Muscle layer of duodenum (tissue), 2 donors: ENCODE data around the gene OR52A5.
"Not testable (repeated sequence)": the region's sequence is repeated elsewhere in the genome, so short reads cannot be mapped to it uniquely, and the experiment has no call there.

Source experiments
- H3K27ac ChIP-seq: one replicate; pipeline ENCODE4 v1.7.0; 2013; ENCODE audit warnings: mild to moderate bottlenecking, low read length
- H3K27me3 ChIP-seq: one replicate; pipeline ENCODE4 v1.7.0; 2013; ENCODE audit warnings: low read depth, mild to moderate bottlenecking, control low read depth, low read length
- H3K36me3 ChIP-seq, 2 donors: one replicate each; pipeline ENCODE4 v1.7.0; 2013; ENCODE audit warnings: low read length in 2 of 2, control low read depth in 1 of 2, mild to moderate bottlenecking in 1 of 2; ENCODE audit not compliant: insufficient read depth in 2 of 2, control insufficient read depth in 1 of 2
- H3K4me1 ChIP-seq, 2 donors: one replicate each; pipeline ENCODE4 v1.7.0; 2013; ENCODE audit warnings: low read length in 2 of 2, mild to moderate bottlenecking in 2 of 2, control low read depth in 1 of 2, moderate library complexity in 1 of 2; ENCODE audit not compliant: insufficient read depth in 2 of 2, control insufficient read depth in 1 of 2
- H3K4me3 ChIP-seq, 2 donors: one replicate each; pipeline ENCODE4 v1.7.0; 2013; ENCODE audit warnings: low read length in 2 of 2, low read depth in 1 of 2, mild to moderate bottlenecking in 1 of 2
- H3K9me3 ChIP-seq, 2 donors: one replicate each; pipeline ENCODE4 v1.7.0; 2013; ENCODE audit warnings: low read length in 2 of 2, control low read depth in 1 of 2, mild to moderate bottlenecking in 1 of 2; ENCODE audit not compliant: control insufficient read depth in 1 of 2
- donor health status: healthy.

The OR52A5 gene

GRCh38 chr11:5151713-5152153 is 13.6 kb upstream of the OR52A5 start:
- no peaks in the 10 kb centered on the region for H3K36me3 ChIP-seq
- no peaks in the 10 kb centered on the region for H3K4me1 ChIP-seq

GRCh38 chr11:5144206-5144605 is 6.0 kb upstream of the OR52A5 start:
- H3K9me3 ChIP-seq, H3K36me3 ChIP-seq, H3K4me1 ChIP-seq, H3K4me3 ChIP-seq, H3K27me3 ChIP-seq, H3K27ac ChIP-seq: not testable (repeated sequence)

More at GRCh38 chr11:5151713-5152153, 13.6 kb upstream of the OR52A5 start:
- Histone ChIP-seq H3K27me3 (no peaks in the 10 kb centered on the region), H3K4me3 (no peak overlapping the region), H3K9me3 (no peaks in the 10 kb centered on the region), H3K27ac (no peak overlapping the region)

- H3K27me3 ChIP-seq = no peaks in the 10 kb centered on the region
- no peak overlapping the region for H3K27ac ChIP-seq
- no peak overlapping the region for H3K4me3 ChIP-seq
- no peaks in the 10 kb centered on the region for H3K9me3 ChIP-seq
- H3K36me3 ChIP-seq = no peaks in the 10 kb centered on the region
- no peaks in the 10 kb centered on the region for H3K4me1 ChIP-seq
Observed at GRCh38 chr11:5137014-5137413, 1.1 kb downstream of the OR52A5 start.

- Histone ChIP-seq H3K36me3 (no peaks in the 10 kb centered on the region), H3K27me3 (no peaks in the 10 kb centered on the region), H3K27ac (no peak overlapping the region), H3K9me3 (no peaks in the 10 kb centered on the region), H3K4me3 (no peak overlapping the region), H3K4me1 (no peaks in the 10 kb centered on the region)
Observed at GRCh38 chr11:5136261-5136660, 1.9 kb downstream of the OR52A5 start.

GRCh38 chr11:5131584-5132335 is 6.4 kb downstream of the OR52A5 start:
- no peaks in the 10 kb centered on the region for H3K36me3 ChIP-seq
- H3K27ac ChIP-seq = no peak overlapping the region
- no peaks in the 10 kb centered on the region for H3K27me3 ChIP-seq
- no peaks in the 10 kb centered on the region for H3K4me1 ChIP-seq
- H3K4me3 ChIP-seq = no peak overlapping the region
- H3K9me3 ChIP-seq = no peaks in the 10 kb centered on the region

- Histone ChIP-seq H3K36me3 (no peaks in the 10 kb centered on the region), H3K9me3 (no peaks in the 10 kb centered on the region), H3K27ac (no peak overlapping the region), H3K4me1 (no peaks in the 10 kb centered on the region), H3K4me3 (no peak overlapping the region), H3K27me3 (no peaks in the 10 kb centered on the region)
Observed at GRCh38 chr11:5129457-5129877, 8.7 kb downstream of the OR52A5 start.

GRCh38 chr11:5124891-5125620 is 13.1 kb downstream of the OR52A5 start:
- Histone ChIP-seq H3K36me3 (no peaks in the 10 kb centered on the region), H3K27me3 (no peaks in the 10 kb centered on the region), H3K4me3 (no peak overlapping the region), H3K9me3 (no peaks in the 10 kb centered on the region), H3K27ac (no peak overlapping the region), H3K4me1 (no peaks in the 10 kb centered on the region)

GRCh38 chr11:5123802-5124521 is 14.2 kb downstream of the OR52A5 start:
- no peaks in the 10 kb centered on the region for H3K9me3 ChIP-seq
- no peaks in the 10 kb centered on the region for H3K27me3 ChIP-seq
- H3K36me3 ChIP-seq = no peaks in the 10 kb centered on the region
- no peaks in the 10 kb centered on the region for H3K4me1 ChIP-seq
- H3K4me3 ChIP-seq = no peak overlapping the region
- no peak overlapping the region for H3K27ac ChIP-seq

GRCh38 chr11:5118893-5119292 is 19.3 kb downstream of the OR52A5 start:
- Histone ChIP-seq H3K27me3 (no peaks in the 10 kb centered on the region), H3K4me1 (no peaks in the 10 kb centered on the region), H3K27ac (no peak overlapping the region), H3K36me3 (no peaks in the 10 kb centered on the region), H3K4me3 (no peak overlapping the region), H3K9me3 (no peaks in the 10 kb centered on the region)

GRCh38 chr11:5117588-5117987 is 20.6 kb downstream of the OR52A5 start:
- Histone ChIP-seq H3K4me1 (no peaks in the 10 kb centered on the region), H3K9me3 (no peaks in the 10 kb centered on the region), H3K27me3 (no peaks in the 10 kb centered on the region), H3K27ac (no peak overlapping the region), H3K36me3 (no peaks in the 10 kb centered on the region), H3K4me3 (no peak overlapping the region)

- Histone ChIP-seq H3K36me3 (no peaks in the 10 kb centered on the region), H3K4me3 (no peak overlapping the region), H3K9me3 (no peaks in the 10 kb centered on the region), H3K27me3 (no peaks in the 10 kb centered on the region), H3K4me1 (no peaks in the 10 kb centered on the region), H3K27ac (no peak overlapping the region)
Observed at GRCh38 chr11:5115339-5115738, 22.8 kb downstream of the OR52A5 start.
